ENCODE data around the gene SLC23A2. TPM values are rescaled to one million over a fixed set of nuclear protein-coding genes. Genes with fewer than 3 reads are reported as not detected.

Gene SLC23A2
- total and polyA plus RNA-seq, 4 donors, result 9.1 to 48.4 (median 14.7) TPM

DNA sequence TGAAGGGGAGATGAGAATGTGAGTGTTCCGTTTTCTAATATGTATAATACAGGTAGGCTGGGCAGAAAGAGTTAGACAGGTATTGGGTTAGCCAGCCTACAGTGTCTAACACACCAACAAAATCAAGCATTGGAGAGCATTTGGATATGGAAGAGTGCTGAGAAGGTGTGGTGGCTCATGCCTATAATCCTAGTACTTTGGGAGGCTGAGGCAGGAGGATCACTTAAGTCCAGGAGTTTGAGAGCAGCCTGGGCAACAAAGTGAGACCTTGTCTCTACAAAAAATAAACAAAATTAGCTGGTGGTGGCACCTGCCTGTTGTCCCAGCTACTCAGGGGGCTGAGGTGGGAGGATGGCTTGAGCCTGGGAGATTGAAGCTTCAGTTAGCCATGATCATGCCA is 38.6 kb upstream of the SLC23A2 start:
- Histone ChIP-seq H3K9me3 (ENCODE audit: control insufficient read depth in 4 of 4, low read length in 3 of 4) (no peaks in the 10 kb centered on the region), H3K9ac (ENCODE audit: low read depth in 1 of 2, low read length in 2 of 2) (no peak overlapping the region), H3K4me3 (ENCODE audit: low read depth in 1 of 3, low read length in 3 of 3) (no peak overlapping the region), H3K36me3 (ENCODE audit: control insufficient read depth in 4 of 4, insufficient read depth in 3 of 4, low read depth in 1 of 4, low read length in 3 of 4) (no peaks in the 10 kb centered on the region), H3K27me3 (ENCODE audit: control insufficient read depth in 4 of 4, insufficient read depth in 4 of 4, low read length in 3 of 4) (no peaks in the 10 kb centered on the region), H3K4me1 (ENCODE audit: control insufficient read depth in 4 of 4, insufficient read depth in 4 of 4, low read length in 3 of 4) (no peaks in the 10 kb centered on the region), H3K27ac (ENCODE audit: low read depth in 1 of 2, low read length in 2 of 2) (no peak overlapping the region)
- DNase-seq (ENCODE audit: low spot score), result no peak
- WGBS, result 43% methylated on average over 1 of the region's 1 CpG
- TF ChIP-seq, protein P1, sequence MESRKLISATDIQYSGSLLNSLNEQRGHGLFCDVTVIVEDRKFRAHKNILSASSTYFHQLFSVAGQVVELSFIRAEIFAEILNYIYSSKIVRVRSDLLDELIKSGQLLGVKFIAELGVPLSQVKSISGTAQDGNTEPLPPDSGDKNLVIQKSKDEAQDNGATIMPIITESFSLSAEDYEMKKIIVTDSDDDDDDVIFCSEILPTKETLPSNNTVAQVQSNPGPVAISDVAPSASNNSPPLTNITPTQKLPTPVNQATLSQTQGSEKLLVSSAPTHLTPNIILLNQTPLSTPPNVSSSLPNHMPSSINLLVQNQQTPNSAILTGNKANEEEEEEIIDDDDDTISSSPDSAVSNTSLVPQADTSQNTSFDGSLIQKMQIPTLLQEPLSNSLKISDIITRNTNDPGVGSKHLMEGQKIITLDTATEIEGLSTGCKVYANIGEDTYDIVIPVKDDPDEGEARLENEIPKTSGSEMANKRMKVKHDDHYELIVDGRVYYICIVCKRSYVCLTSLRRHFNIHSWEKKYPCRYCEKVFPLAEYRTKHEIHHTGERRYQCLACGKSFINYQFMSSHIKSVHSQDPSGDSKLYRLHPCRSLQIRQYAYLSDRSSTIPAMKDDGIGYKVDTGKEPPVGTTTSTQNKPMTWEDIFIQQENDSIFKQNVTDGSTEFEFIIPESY (IDR thresholded peaks at IDR 0.05), result no peak
- TF ChIP-seq FOXA1 (IDR thresholded peaks at IDR 0.05) (no peak), EGR1 (IDR thresholded peaks at IDR 0.05; ENCODE audit: low read depth in 2 of 2) (no peak), RXRA (IDR thresholded peaks at IDR 0.05) (no peak), TAF1 (conservative IDR thresholded peaks at IDR 0.05) (no peak), SP1 (IDR thresholded peaks at IDR 0.05) (no peak), RAD21 (IDR thresholded peaks at IDR 0.05) (no peak), GABPA (IDR thresholded peaks at IDR 0.05 in 1 of 2, conservative IDR thresholded peaks at IDR 0.05 in 1 of 2) (no peak), YY1 (IDR thresholded peaks at IDR 0.05) (no peak), NR2F2 (IDR thresholded peaks at IDR 0.05) (no peak), JUND (IDR thresholded peaks at IDR 0.05) (no peak)
- TF ChIP-seq, protein P2, sequence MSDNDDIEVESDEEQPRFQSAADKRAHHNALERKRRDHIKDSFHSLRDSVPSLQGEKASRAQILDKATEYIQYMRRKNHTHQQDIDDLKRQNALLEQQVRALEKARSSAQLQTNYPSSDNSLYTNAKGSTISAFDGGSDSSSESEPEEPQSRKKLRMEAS (IDR thresholded peaks at IDR 0.05), result no peak
- TF ChIP-seq, protein P3, sequence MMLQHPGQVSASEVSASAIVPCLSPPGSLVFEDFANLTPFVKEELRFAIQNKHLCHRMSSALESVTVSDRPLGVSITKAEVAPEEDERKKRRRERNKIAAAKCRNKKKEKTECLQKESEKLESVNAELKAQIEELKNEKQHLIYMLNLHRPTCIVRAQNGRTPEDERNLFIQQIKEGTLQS (IDR thresholded peaks at IDR 0.05), result no peak
- TF ChIP-seq, protein P4, sequence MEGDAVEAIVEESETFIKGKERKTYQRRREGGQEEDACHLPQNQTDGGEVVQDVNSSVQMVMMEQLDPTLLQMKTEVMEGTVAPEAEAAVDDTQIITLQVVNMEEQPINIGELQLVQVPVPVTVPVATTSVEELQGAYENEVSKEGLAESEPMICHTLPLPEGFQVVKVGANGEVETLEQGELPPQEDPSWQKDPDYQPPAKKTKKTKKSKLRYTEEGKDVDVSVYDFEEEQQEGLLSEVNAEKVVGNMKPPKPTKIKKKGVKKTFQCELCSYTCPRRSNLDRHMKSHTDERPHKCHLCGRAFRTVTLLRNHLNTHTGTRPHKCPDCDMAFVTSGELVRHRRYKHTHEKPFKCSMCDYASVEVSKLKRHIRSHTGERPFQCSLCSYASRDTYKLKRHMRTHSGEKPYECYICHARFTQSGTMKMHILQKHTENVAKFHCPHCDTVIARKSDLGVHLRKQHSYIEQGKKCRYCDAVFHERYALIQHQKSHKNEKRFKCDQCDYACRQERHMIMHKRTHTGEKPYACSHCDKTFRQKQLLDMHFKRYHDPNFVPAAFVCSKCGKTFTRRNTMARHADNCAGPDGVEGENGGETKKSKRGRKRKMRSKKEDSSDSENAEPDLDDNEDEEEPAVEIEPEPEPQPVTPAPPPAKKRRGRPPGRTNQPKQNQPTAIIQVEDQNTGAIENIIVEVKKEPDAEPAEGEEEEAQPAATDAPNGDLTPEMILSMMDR (IDR thresholded peaks at IDR 0.05; ENCODE audit: low read depth, low read length, missing input control), result no peak

DNA sequence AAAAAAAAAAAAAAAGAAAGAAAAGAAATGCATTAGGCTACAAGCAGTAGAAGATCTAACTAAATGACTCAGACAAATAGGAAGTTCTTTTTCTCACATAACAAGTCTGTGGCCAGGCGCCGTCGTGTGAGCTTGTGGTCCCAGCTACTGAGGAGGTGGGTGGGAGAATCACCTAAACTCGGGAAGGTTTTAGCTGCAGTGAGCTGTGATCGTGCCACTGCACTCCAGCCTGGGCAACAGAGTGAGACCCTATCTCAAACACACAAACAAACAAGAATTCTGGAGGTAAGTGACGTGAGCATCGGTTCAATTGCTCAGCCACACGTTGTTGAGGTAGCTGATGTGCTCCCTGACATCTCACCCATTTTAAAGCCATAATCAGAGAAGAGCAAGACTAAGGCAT is 37.9 kb upstream of the SLC23A2 start:
- WGBS, result 61% methylated on average over 8 of the region's 8 CpGs
- TF ChIP-seq TAF1 (conservative IDR thresholded peaks at IDR 0.05), result no peak
- no peak for TF ChIP-seq RXRA (IDR thresholded peaks at IDR 0.05)
- no peaks in the 10 kb centered on the region for H3K27me3 ChIP-seq (ENCODE audit: control insufficient read depth in 4 of 4, insufficient read depth in 4 of 4, low read length in 3 of 4)
- no peaks in the 10 kb centered on the region for H3K4me1 ChIP-seq (ENCODE audit: control insufficient read depth in 4 of 4, insufficient read depth in 4 of 4, low read length in 3 of 4)
- DNase-seq (ENCODE audit: low spot score), result no peak
- no peaks in the 10 kb centered on the region for H3K9me3 ChIP-seq (ENCODE audit: control insufficient read depth in 4 of 4, low read length in 3 of 4)
- no peak overlapping the region for H3K27ac ChIP-seq (ENCODE audit: low read depth in 1 of 2, low read length in 2 of 2)
- H3K9ac ChIP-seq (ENCODE audit: low read depth in 1 of 2, low read length in 2 of 2), result peak overlapping the region in 1 of 2 donors; percentile 25
- H3K4me3 ChIP-seq (ENCODE audit: low read depth in 1 of 3, low read length in 3 of 3), result no peak overlapping the region
- H3K36me3 ChIP-seq (ENCODE audit: control insufficient read depth in 4 of 4, insufficient read depth in 3 of 4, low read depth in 1 of 4, low read length in 3 of 4), result no peaks in the 10 kb centered on the region

DNA sequence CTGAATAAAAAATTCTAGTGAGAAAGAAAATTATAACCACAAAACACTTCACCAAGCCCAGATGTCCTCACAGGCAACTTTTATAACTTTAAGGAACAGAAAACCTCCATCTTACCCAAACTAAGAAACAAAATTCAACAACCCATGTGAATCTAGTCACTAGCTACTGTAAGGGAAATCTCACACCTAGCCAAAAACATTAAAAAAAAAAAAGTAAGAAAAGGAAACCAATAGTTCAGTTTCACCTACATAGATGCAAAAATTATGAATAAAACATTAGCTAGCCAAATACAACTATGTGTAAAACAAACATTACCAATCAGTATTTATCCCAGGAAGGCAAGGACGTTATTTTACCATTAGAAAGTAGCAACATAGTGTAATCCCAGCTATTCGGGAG is 35.5 kb upstream of the SLC23A2 start:
- TF ChIP-seq NR2F2 (IDR thresholded peaks at IDR 0.05) (no peak), RAD21 (IDR thresholded peaks at IDR 0.05) (no peak), SP1 (IDR thresholded peaks at IDR 0.05) (no peak), YY1 (IDR thresholded peaks at IDR 0.05) (no peak), GABPA (IDR thresholded peaks at IDR 0.05 in 1 of 2, conservative IDR thresholded peaks at IDR 0.05 in 1 of 2) (no peak), EGR1 (IDR thresholded peaks at IDR 0.05; ENCODE audit: low read depth in 2 of 2) (no peak), RXRA (IDR thresholded peaks at IDR 0.05) (no peak), TAF1 (conservative IDR thresholded peaks at IDR 0.05) (no peak), FOXA1 (IDR thresholded peaks at IDR 0.05) (no peak), HNF4A (conservative IDR thresholded peaks at IDR 0.05) (no peak), JUND (IDR thresholded peaks at IDR 0.05) (no peak)
- TF ChIP-seq, protein P3 (IDR thresholded peaks at IDR 0.05), result no peak
- TF ChIP-seq, protein P4 (IDR thresholded peaks at IDR 0.05; ENCODE audit: low read depth, low read length, missing input control), result no peak
- TF ChIP-seq, protein P5, sequence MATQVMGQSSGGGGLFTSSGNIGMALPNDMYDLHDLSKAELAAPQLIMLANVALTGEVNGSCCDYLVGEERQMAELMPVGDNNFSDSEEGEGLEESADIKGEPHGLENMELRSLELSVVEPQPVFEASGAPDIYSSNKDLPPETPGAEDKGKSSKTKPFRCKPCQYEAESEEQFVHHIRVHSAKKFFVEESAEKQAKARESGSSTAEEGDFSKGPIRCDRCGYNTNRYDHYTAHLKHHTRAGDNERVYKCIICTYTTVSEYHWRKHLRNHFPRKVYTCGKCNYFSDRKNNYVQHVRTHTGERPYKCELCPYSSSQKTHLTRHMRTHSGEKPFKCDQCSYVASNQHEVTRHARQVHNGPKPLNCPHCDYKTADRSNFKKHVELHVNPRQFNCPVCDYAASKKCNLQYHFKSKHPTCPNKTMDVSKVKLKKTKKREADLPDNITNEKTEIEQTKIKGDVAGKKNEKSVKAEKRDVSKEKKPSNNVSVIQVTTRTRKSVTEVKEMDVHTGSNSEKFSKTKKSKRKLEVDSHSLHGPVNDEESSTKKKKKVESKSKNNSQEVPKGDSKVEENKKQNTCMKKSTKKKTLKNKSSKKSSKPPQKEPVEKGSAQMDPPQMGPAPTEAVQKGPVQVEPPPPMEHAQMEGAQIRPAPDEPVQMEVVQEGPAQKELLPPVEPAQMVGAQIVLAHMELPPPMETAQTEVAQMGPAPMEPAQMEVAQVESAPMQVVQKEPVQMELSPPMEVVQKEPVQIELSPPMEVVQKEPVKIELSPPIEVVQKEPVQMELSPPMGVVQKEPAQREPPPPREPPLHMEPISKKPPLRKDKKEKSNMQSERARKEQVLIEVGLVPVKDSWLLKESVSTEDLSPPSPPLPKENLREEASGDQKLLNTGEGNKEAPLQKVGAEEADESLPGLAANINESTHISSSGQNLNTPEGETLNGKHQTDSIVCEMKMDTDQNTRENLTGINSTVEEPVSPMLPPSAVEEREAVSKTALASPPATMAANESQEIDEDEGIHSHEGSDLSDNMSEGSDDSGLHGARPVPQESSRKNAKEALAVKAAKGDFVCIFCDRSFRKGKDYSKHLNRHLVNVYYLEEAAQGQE (IDR thresholded peaks at IDR 0.05), result no peak
- H3K27me3 ChIP-seq (ENCODE audit: control insufficient read depth in 4 of 4, insufficient read depth in 4 of 4, low read length in 3 of 4), result no peaks in the 10 kb centered on the region
- no peaks in the 10 kb centered on the region for H3K4me1 ChIP-seq (ENCODE audit: control insufficient read depth in 4 of 4, insufficient read depth in 4 of 4, low read length in 3 of 4)
- no peak overlapping the region for H3K27ac ChIP-seq (ENCODE audit: low read depth in 1 of 2, low read length in 2 of 2)
- H3K4me3 ChIP-seq (ENCODE audit: low read depth in 1 of 3, low read length in 3 of 3), result no peak overlapping the region
- no peak for DNase-seq (ENCODE audit: low spot score)
- 80% methylated on average over 2 of the region's 2 CpGs for WGBS
- no peak overlapping the region for H3K9ac ChIP-seq (ENCODE audit: low read depth in 1 of 2, low read length in 2 of 2)
- no peaks in the 10 kb centered on the region for H3K9me3 ChIP-seq (ENCODE audit: control insufficient read depth in 4 of 4, low read length in 3 of 4)
- H3K36me3 ChIP-seq (ENCODE audit: control insufficient read depth in 4 of 4, insufficient read depth in 3 of 4, low read depth in 1 of 4, low read length in 3 of 4), result no peaks in the 10 kb centered on the region

Measured in liver (tissue), 9 donors.